Measurements from ENCODE around the gene SLC10A7. TPM values are rescaled to one million over a fixed set of nuclear protein-coding genes. Genes with fewer than 3 reads are reported as not detected.

SLC10A7 gene
- total RNA-seq, 1 experiment from 2014 or later: 23.3 TPM

GRCh38 chr4:146244496-146244895 is 277.2 kb downstream of the SLC10A7 start:
- no peaks in the 10 kb centered on the region for H3K9me3 ChIP-seq (replicated peaks)
- no peak for DNase-seq
- H3K27me3 ChIP-seq: no peaks in the 10 kb centered on the region
- H3K4me1 ChIP-seq: peaks cover 3% of the 10 kb centered on the region; the same call in 1 of the 2 replicates
- no peak overlapping the region for H3K4me3 ChIP-seq
- no peak overlapping the region for H3K27ac ChIP-seq
- H3K36me3 ChIP-seq: no peaks in the 10 kb centered on the region

GRCh38 chr4:146243883-146244277 is 277.9 kb downstream of the SLC10A7 start:
- H3K36me3 ChIP-seq: no peaks in the 10 kb centered on the region
- no peak overlapping the region for H3K27ac ChIP-seq
- no peaks in the 10 kb centered on the region for H3K27me3 ChIP-seq
- H3K9me3 ChIP-seq (replicated peaks): no peaks in the 10 kb centered on the region
- no peak overlapping the region for H3K4me3 ChIP-seq
- peaks cover 3% of the 10 kb centered on the region; the same call in 1 of the 2 replicates for H3K4me1 ChIP-seq
- DNase-seq: no peak

DNA sequence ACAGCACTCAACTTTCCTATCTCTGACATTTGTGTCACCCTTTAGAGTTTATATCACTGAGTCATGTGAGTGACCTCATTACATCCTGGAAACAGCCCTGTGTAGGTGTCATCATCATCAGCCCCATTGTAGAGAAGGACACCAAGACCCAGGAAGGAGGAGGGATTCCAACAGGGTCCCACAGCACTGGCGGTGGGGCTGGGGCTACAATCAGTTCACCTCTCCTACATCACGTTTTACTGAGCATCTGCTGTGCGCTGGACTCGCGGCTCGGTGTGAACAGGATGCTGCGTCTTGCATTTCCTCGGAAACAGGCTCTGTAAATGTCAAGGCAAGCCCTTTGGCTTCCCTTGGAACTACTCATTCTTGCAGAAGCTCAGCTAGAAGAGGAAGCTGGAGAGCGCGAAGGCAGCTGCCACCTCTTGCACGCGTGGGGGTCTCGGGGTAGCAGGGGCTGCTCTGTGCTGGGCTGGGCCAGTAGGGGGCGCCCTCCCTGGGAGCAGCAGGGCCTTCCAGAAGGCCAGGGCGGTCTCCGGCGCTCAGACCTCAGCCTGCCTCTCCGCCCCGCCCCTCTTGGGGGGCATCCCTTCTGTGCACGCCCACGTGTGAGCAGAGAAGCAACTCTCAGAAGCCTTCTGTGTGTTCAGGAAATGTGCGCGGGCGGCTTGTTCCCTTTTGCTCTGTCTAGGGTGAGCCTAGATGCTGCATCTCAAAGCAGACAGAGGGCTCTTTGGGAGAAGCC is 278.4 kb downstream of the SLC10A7 start:
- Histone ChIP-seq H3K9me3 (replicated peaks) (no peaks in the 10 kb centered on the region), H3K4me1 (peaks cover 3% of the 10 kb centered on the region; the same call in 1 of the 2 replicates), H3K27me3 (no peaks in the 10 kb centered on the region), H3K27ac (no peak overlapping the region; the same call in 1 of the 2 replicates), H3K4me3 (peak overlapping the region; percentile 56), H3K36me3 (no peaks in the 10 kb centered on the region)
- DNase-seq: peak in 1 of 2 experiments; percentile 12

DNA sequence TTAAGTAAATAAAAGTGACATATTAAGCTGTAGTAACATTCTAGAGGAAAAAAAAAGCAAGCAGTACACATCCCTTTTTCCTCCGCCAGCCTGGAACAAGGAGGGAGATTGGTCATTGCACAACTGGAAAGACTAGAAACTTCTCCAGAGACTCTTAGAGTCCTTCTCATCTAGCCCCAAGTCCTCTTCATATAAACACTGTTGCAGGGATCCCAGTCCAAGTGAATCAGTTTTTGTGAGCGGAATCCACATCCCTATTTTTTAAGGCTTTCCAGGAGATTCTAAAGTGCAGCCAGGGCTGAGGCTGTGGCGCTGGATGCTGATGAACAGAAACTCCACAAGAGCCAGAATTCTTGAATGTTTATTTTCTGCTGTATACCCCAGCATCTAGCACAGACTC is 283.6 kb downstream of the SLC10A7 start:
- Histone ChIP-seq H3K4me1 (peaks cover 3% of the 10 kb centered on the region; the same call in 1 of the 2 replicates), H3K27ac (no peak overlapping the region), H3K36me3 (no peaks in the 10 kb centered on the region), H3K9me3 (replicated peaks) (no peaks in the 10 kb centered on the region), H3K27me3 (no peaks in the 10 kb centered on the region), H3K4me3 (no peak overlapping the region)
- DNase-seq: no peak

GRCh38 chr4:146237092-146237491 is 284.6 kb downstream of the SLC10A7 start:
- H3K4me1 ChIP-seq: peaks cover 3% of the 10 kb centered on the region; the same call in 1 of the 2 replicates
- H3K4me3 ChIP-seq: no peak overlapping the region
- H3K27ac ChIP-seq: no peak overlapping the region
- H3K9me3 ChIP-seq (replicated peaks): no peaks in the 10 kb centered on the region
- no peaks in the 10 kb centered on the region for H3K27me3 ChIP-seq
- no peaks in the 10 kb centered on the region for H3K36me3 ChIP-seq
- no peak for DNase-seq

DNA sequence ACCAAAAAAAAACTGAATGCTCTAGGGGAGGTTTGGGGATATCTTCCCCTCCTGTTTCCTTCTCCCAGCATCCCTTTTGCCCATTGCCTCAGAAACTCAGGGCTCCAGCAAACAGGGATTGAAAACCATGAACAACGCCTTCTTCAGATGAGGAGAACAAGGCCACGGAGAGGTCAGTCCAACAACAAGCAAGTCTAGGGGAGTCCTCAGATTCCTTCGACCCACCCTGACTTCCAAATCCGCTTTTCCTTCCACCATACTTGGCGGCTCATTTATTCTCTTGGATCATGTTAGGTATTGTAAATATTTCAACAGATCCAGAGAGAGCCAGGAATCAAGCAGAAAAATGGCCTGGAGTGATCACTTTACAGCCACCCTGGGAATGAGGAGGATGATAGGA is 285.5 kb downstream of the SLC10A7 start:
- no peak for DNase-seq
- H3K27me3 ChIP-seq: no peaks in the 10 kb centered on the region
- no peak overlapping the region for H3K27ac ChIP-seq
- peaks cover 3% of the 10 kb centered on the region; the same call in 1 of the 2 replicates for H3K4me1 ChIP-seq
- no peaks in the 10 kb centered on the region for H3K36me3 ChIP-seq
- no peak overlapping the region for H3K4me3 ChIP-seq
- H3K9me3 ChIP-seq (replicated peaks): no peaks in the 10 kb centered on the region

DNA sequence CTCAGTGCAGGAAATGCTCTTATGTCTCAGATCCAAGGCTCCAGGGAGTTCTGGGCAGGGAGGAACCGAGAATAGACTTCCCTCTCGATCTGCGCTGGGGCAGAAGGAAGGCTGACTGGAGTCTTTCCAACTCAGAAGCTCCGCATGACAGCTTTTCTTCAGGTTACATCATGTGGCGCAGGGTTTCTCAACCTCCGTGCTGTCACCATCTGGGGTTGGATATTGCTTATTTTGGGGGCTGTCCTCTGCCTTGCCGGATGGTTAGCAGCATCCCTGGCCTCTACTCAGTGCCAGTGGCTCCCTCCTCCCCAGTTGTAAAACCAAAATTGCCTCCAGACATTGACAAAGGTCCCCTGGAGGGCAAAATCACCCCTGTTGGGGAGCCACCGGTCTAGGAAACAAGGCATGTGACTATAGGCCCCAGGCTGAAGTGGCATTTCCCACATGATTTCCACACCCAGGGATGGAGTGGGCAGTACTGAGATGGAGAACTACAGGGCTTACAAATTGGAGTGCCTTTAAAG is 286.0 kb downstream of the SLC10A7 start:
- Histone ChIP-seq H3K27me3 (no peaks in the 10 kb centered on the region), H3K36me3 (no peaks in the 10 kb centered on the region), H3K4me3 (no peak overlapping the region), H3K27ac (no peak overlapping the region), H3K9me3 (replicated peaks) (no peaks in the 10 kb centered on the region), H3K4me1 (no peaks in the 10 kb centered on the region)
- no peak for DNase-seq

GRCh38 chr4:146232131-146232722 is 289.5 kb downstream of the SLC10A7 start:
- H3K27ac ChIP-seq: no peak overlapping the region
- no peaks in the 10 kb centered on the region for H3K27me3 ChIP-seq
- no peaks in the 10 kb centered on the region for H3K9me3 ChIP-seq (replicated peaks)
- H3K4me3 ChIP-seq: no peak overlapping the region
- no peaks in the 10 kb centered on the region for H3K36me3 ChIP-seq
- no peaks in the 10 kb centered on the region for H3K4me1 ChIP-seq
- DNase-seq: no peak

- no peaks in the 10 kb centered on the region for H3K9me3 ChIP-seq (replicated peaks)
- no peak for DNase-seq
- no peak overlapping the region for H3K4me3 ChIP-seq
- H3K36me3 ChIP-seq: no peaks in the 10 kb centered on the region
- no peaks in the 10 kb centered on the region for H3K27me3 ChIP-seq
- no peak overlapping the region for H3K27ac ChIP-seq
- no peaks in the 10 kb centered on the region for H3K4me1 ChIP-seq
Observed at GRCh38 chr4:146229406-146229805, 292.3 kb downstream of the SLC10A7 start.

- no peak overlapping the region for H3K4me3 ChIP-seq
- no peak overlapping the region for H3K27ac ChIP-seq
- H3K36me3 ChIP-seq: no peaks in the 10 kb centered on the region
- DNase-seq: no peak
- H3K27me3 ChIP-seq: no peaks in the 10 kb centered on the region
- H3K4me1 ChIP-seq: no peaks in the 10 kb centered on the region
- H3K9me3 ChIP-seq (replicated peaks): no peaks in the 10 kb centered on the region
Observed at GRCh38 chr4:146224326-146224966, 297.3 kb downstream of the SLC10A7 start.

- H3K27me3 ChIP-seq: no peaks in the 10 kb centered on the region
- H3K9me3 ChIP-seq (replicated peaks): no peaks in the 10 kb centered on the region
- H3K36me3 ChIP-seq: no peaks in the 10 kb centered on the region
- H3K4me1 ChIP-seq: no peaks in the 10 kb centered on the region
- no peak overlapping the region for H3K4me3 ChIP-seq
- no peak for DNase-seq
- H3K27ac ChIP-seq: no peak overlapping the region
Observed at GRCh38 chr4:146222313-146222712, 299.4 kb downstream of the SLC10A7 start.

DNA sequence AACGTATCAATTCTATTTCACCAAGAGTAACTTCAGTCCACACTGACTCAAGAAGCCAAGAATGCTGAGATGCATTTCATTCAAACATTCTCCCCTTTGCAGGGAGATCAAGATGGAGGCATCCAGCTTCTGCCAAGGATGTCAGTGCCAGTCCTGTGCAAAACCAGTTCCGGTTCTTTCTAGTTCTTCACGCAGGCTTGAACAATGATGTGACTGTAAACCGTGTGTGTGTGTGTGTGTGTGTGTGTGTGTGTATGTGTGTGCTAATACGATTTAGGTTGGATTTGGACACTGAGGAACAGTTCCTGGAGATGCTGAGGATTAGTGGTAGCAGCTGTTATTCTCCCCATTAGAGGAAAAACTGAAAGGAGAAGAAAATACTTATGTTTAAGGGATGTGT is 307.5 kb downstream of the SLC10A7 start, which contains the start of gene REELD1:
Gene REELD1, plus strand, starts transcription at position 301 of the 400 bp plus-strand sequence. CDS start 2,415 bp downstream, outside the sequence.
- peak in 1 of 2 experiments; percentile 21 for DNase-seq
- Histone ChIP-seq H3K27ac (no peak within 1 kb of the TSS), H3K27me3 (no peaks in the 10 kb centered on the region), H3K4me3 (no peak within 1 kb of the TSS), H3K36me3 (no peaks in the 10 kb centered on the region), H3K4me1 (no peaks in the 10 kb centered on the region), H3K9me3 (replicated peaks) (no peaks in the 10 kb centered on the region)

DNA sequence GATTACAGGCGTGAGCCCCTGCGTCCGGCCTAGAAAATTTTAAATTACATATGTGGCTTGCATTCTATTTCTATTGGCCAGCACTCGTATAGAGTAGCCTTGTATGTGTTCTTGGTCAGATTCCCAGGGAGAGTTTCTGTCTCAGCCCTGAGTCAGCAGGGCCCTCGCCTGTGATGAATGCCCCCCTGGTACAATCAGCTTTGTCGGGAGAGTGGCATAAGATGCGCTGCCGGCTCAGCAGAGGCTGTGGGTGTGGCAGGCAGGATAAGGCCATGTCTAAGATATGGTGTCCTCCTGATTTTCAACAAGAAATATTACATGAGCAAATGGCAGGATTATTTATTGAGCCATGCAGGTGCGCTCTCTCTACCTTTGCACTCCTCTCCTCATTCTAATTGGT is 309.0 kb downstream of the SLC10A7 start:
- Histone ChIP-seq H3K27ac (no peak overlapping the region), H3K9me3 (replicated peaks) (no peaks in the 10 kb centered on the region), H3K4me3 (no peak overlapping the region), H3K27me3 (no peaks in the 10 kb centered on the region), H3K36me3 (no peaks in the 10 kb centered on the region), H3K4me1 (no peaks in the 10 kb centered on the region)
- DNase-seq: no peak

DNA sequence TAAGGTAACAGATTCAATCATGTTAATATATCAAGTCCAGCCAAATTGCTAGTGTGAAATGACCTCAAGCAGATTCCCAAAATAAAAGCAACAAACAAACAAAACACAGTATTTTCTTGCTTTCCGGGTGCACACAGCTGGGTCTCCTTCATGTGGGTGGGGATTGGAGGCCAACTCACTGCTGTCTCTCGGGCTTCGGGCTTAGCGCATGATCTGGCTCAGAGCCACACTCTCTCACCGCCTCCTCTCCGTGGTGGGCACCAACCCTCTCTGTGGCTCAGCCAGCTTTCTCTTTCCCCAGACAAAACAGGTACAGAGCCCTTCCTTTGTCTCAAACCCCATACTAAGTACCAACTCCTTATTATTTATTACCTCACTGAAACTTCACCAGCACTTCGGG is 310.3 kb downstream of the SLC10A7 start:
- H3K4me1 ChIP-seq: no peaks in the 10 kb centered on the region
- no peaks in the 10 kb centered on the region for H3K27me3 ChIP-seq
- no peak overlapping the region for H3K4me3 ChIP-seq
- peak in 1 of 2 experiments; percentile 8 for DNase-seq
- H3K9me3 ChIP-seq (replicated peaks): no peaks in the 10 kb centered on the region
- no peak overlapping the region for H3K27ac ChIP-seq
- no peaks in the 10 kb centered on the region for H3K36me3 ChIP-seq

DNA sequence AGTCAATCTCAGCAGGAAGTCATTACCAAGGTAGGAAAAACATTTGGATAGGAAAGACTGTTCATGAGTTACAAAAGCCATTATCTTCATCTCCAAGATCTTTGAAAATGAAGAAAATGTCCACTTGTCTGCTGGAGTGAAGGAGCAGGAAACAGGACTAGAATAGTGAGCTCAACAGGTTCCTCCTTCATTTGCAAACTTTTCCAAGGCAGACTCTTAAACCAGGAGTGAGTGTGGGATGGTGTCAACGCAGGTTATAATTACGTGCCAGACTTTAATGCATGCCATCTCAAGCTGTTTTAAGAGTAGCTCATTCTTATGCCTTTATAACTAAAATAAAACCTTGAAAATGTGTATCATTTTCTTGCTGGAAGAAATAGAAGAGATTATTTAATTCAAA is 310.9 kb downstream of the SLC10A7 start:
- Histone ChIP-seq H3K27ac (no peak overlapping the region), H3K9me3 (replicated peaks) (no peaks in the 10 kb centered on the region), H3K36me3 (no peaks in the 10 kb centered on the region), H3K4me1 (no peaks in the 10 kb centered on the region), H3K27me3 (no peaks in the 10 kb centered on the region), H3K4me3 (no peak overlapping the region)
- DNase-seq: no peak

All from SJCRH30 (cell line).